Trophoblast cell (in vitro differentiated cells and primary cell): ENCODE measurements around the gene GLB1L.
A peak's percentile ranks its signal among the peaks of the same experiment; 100 is the strongest.

Experiments
- DNase-seq, 2 donors: peaks; one replicate each; pipeline ENCODE4 v3.0.0-alpha.2; 2016
- H2AFZ ChIP-seq: 2 replicates; pipeline ENCODE4 v1.6.1; 2013; ENCODE audit warnings: low read length, moderate library complexity, mild to moderate bottlenecking; ENCODE audit not compliant: insufficient read depth, poor library complexity
- H2AK5ac ChIP-seq: 2 replicates; pipeline ENCODE4 v1.6.1; 2013; ENCODE audit warnings: mild to moderate bottlenecking, low read length
- H2BK120ac ChIP-seq: 2 replicates; pipeline ENCODE4 v1.6.1; 2013; ENCODE audit warnings: low read length, mild to moderate bottlenecking, moderate library complexity; ENCODE audit not compliant: insufficient read depth, poor library complexity
- H2BK12ac ChIP-seq: 2 replicates; pipeline ENCODE4 v1.6.1; 2013; ENCODE audit warnings: mild to moderate bottlenecking, low read length, moderate library complexity
- H2BK5ac ChIP-seq: 2 replicates; pipeline ENCODE4 v1.6.1; 2013; ENCODE audit warnings: low read length, low read depth, moderate library complexity, mild to moderate bottlenecking; ENCODE audit not compliant: poor library complexity
- H3K14ac ChIP-seq: 2 replicates; pipeline ENCODE4 v1.6.1; 2013; ENCODE audit warnings: mild to moderate bottlenecking, low read length
- H3K18ac ChIP-seq: 2 replicates; pipeline ENCODE4 v1.6.1; 2013; ENCODE audit warnings: mild to moderate bottlenecking, low read length
- H3K23ac ChIP-seq: 2 replicates; pipeline ENCODE4 v1.6.1; 2013; ENCODE audit warnings: low read length
- H3K27ac ChIP-seq: 2 replicates; pipeline ENCODE4 v1.5.1; 2013; ENCODE audit warnings: low read depth, mild to moderate bottlenecking, inconsistent platforms, low read length, moderate library complexity
- H3K27me3 ChIP-seq: 2 replicates; pipeline ENCODE4 v1.6.1; 2013; ENCODE audit warnings: inconsistent platforms, mild to moderate bottlenecking, low read length, moderate library complexity; ENCODE audit not compliant: insufficient read depth
- H3K36me3 ChIP-seq, 2 experiments: 1 replicate in 1 of 2; 2 replicates in 1 of 2; pipeline ENCODE4 v1.6.1; 2013; ENCODE audit warnings: low read length in 2 of 2, mild to moderate bottlenecking in 2 of 2, moderate library complexity in 1 of 2; ENCODE audit not compliant: insufficient read depth in 2 of 2, control insufficient read depth in 1 of 2
- H3K4ac ChIP-seq: 2 replicates; pipeline ENCODE4 v1.6.1; 2013; ENCODE audit warnings: low read depth, mild to moderate bottlenecking, low read length, moderate library complexity
- H3K4me1 ChIP-seq, 2 experiments: 1 replicate in 1 of 2; 2 replicates in 1 of 2; pipeline ENCODE4 v1.6.1; 2013; ENCODE audit warnings: low read length in 2 of 2, mild to moderate bottlenecking in 2 of 2, moderate library complexity in 1 of 2; ENCODE audit not compliant: insufficient read depth in 2 of 2, control insufficient read depth in 1 of 2
- H3K4me2 ChIP-seq: 2 replicates; pipeline ENCODE4 v1.6.1; 2013; ENCODE audit warnings: inconsistent platforms, mild to moderate bottlenecking, low read length, moderate library complexity
- H3K4me3 ChIP-seq: 2 replicates; pipeline ENCODE4 v1.5.1; 2013; ENCODE audit warnings: mild to moderate bottlenecking, low read depth, low read length, inconsistent platforms
- H3K79me1 ChIP-seq: one replicate; pipeline ENCODE4 v1.6.1; 2013; ENCODE audit warnings: low read length
- H3K79me2 ChIP-seq: 2 replicates; pipeline ENCODE4 v1.6.1; 2013; ENCODE audit warnings: low read length, mild to moderate bottlenecking; ENCODE audit not compliant: control insufficient read depth, insufficient read depth, poor library complexity
- H3K9ac ChIP-seq: 2 replicates; pipeline ENCODE4 v1.6.1; 2013; ENCODE audit warnings: mild to moderate bottlenecking, low read length
- H3K9me3 ChIP-seq: 2 replicates; pipeline ENCODE4 v1.6.1; 2013; ENCODE audit warnings: low read depth, mild to moderate bottlenecking, control low read depth, inconsistent platforms, low read length; ENCODE audit not compliant: insufficient read depth
- H4K12ac ChIP-seq: 2 replicates; pipeline ENCODE4 v1.6.1; 2013; ENCODE audit warnings: low read depth, mild to moderate bottlenecking, low read length, moderate library complexity
- H4K8ac ChIP-seq: 2 replicates; pipeline ENCODE4 v1.6.1; 2013; ENCODE audit warnings: low read depth, mild to moderate bottlenecking, low read length, moderate library complexity
- H4K91ac ChIP-seq: one replicate; pipeline ENCODE4 v1.6.1; 2013; ENCODE audit warnings: low read depth, mild to moderate bottlenecking, low read length, moderate library complexity
- WGBS: extraction: QIAGEN DNeasy Blood & Tissue Kit; methylation state at CpG from one replicate; pipeline ENCODE4 v1.1.7; 2013; ENCODE audit warnings: missing lambda C conversion rate; ENCODE audit not compliant: insufficient read length, insufficient coverage; ENCODE audit errors: extremely low coverage; 5-methylcytosine and 5-hydroxymethylcytosine counted together

The GLB1L gene

DNA sequence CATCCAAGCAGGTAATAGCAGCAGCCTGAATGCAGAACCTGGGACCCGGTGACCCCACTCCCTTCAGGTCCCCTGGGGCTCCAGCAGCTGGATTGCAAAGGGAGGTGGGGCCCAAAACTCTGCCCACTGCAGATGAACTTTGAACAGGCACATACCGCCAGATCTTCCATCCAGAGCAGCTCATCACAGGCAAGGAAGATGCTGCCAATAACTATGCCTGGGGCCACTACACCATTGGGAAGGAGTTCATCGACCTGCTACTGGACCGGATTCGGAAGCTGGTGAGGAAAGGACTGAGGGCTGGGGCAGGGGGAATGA is 24.8 kb upstream of the GLB1L start:
- Histone ChIP-seq H3K4me2 (no peak overlapping the region), H3K27ac (no peak overlapping the region), H3K18ac (no peak overlapping the region), H3K79me1 (peaks cover 9% of the 10 kb centered on the region), H3K4ac (no peak overlapping the region), H3K9me3 (peaks cover 1% of the 10 kb centered on the region), H4K8ac (no peak overlapping the region), H3K27me3 (no peaks in the 10 kb centered on the region), H3K14ac (no peak overlapping the region), H2AFZ (no peak overlapping the region), H3K4me3 (no peak overlapping the region), H4K91ac (no peak overlapping the region), H2AK5ac (no peak overlapping the region), H4K12ac (no peak overlapping the region), H3K36me3 (no peaks in the 10 kb centered on the region), H3K23ac (no peak overlapping the region), H3K4me1 (peaks cover 10 to 12% of the 10 kb centered on the region in 2 experiments), H3K79me2 (peaks cover 2% of the 10 kb centered on the region), H2BK12ac (no peak overlapping the region), H2BK120ac (no peak overlapping the region), H2BK5ac (no peak overlapping the region), H3K9ac (no peak overlapping the region)
- DNase-seq: no peak
- no CpG with 5 or more reads among the region's 5 CpGs for WGBS

DNA sequence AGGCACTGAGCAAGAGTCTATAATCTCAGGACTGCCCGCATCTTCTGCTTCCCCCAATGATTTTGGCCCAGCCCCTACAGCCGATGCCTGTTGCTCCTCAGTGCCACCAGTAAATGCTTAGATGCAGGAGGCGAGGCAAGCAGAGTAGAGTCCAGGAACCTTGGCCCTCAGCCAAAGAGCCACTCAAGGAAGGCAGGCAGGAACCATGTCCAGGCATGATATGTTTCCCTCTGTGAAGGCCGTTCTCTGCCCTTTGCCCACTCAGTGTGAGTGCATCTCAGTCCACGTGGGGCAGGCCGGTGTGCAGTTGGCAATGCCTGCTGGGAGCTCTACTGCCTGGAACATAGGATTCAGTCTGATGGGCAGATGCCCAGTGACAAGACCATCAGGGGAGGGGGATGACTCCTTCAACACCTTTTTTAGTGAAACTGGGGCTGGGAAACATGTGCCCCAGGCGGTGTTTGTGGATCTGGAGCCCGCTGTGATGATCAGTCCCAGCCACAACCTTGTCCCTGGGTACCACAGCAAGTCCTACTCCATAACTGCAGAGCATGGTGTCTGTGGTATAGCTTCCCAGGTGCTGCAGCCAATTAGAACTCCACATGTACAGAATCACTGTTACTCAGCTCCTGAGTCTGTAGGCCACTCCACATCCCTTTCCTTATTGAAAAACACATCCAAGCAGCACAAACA is 24.3 kb upstream of the GLB1L start:
- Histone ChIP-seq H2AFZ (no peak overlapping the region), H3K79me1 (peaks cover 9% of the 10 kb centered on the region), H2BK12ac (no peak overlapping the region), H4K91ac (no peak overlapping the region), H3K4me2 (no peak overlapping the region), H3K4me1 (peaks cover 8 to 11% of the 10 kb centered on the region in 2 experiments), H3K18ac (no peak overlapping the region), H2BK120ac (no peak overlapping the region), H2AK5ac (no peak overlapping the region), H3K23ac (no peak overlapping the region), H3K27me3 (no peaks in the 10 kb centered on the region), H3K9ac (no peak overlapping the region), H3K14ac (no peak overlapping the region), H3K27ac (no peak overlapping the region), H3K79me2 (peaks cover 2% of the 10 kb centered on the region), H3K4me3 (peak overlapping the region; percentile 20), H4K12ac (no peak overlapping the region), H3K36me3 (no peaks in the 10 kb centered on the region), H3K9me3 (peaks cover 1% of the 10 kb centered on the region), H4K8ac (no peak overlapping the region), H2BK5ac (no peak overlapping the region), H3K4ac (no peak overlapping the region)
- peak in 1 of 2 donors; percentile 31 for DNase-seq
- WGBS: no CpG with 5 or more reads among the region's 8 CpGs

DNA sequence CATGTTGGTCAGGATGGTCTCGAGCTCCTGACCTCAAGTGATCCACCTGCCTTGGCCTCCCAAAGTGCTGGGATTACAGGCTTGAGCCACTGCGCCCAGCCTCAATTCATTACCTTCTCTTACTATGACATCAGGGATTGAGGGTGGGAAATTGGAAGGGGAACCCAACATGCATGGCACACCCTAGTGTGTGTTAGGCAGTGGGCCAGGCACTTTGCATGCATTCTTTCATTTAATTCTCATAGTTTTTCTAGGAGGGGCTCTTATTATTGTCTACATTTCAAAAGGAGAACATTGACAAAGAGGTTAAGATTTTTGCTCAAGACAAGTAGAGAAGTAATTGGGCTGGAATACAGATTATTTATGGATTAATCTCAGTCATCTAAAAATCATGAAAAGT is 23.1 kb upstream of the GLB1L start:
- WGBS: no CpG with 5 or more reads among the region's 2 CpGs
- Histone ChIP-seq H4K8ac (no peak overlapping the region), H3K4ac (no peak overlapping the region), H2BK120ac (no peak overlapping the region), H3K9me3 (peaks cover 1% of the 10 kb centered on the region), H4K91ac (no peak overlapping the region), H3K27ac (no peak overlapping the region), H2BK5ac (no peak overlapping the region), H3K79me1 (no peaks in the 10 kb centered on the region), H2BK12ac (no peak overlapping the region), H3K9ac (no peak overlapping the region), H4K12ac (no peak overlapping the region), H3K4me1 (peaks cover 0 to 2% of the 10 kb centered on the region in 2 experiments), H2AK5ac (no peak overlapping the region), H3K36me3 (no peaks in the 10 kb centered on the region), H3K79me2 (no peaks in the 10 kb centered on the region), H3K4me3 (no peak overlapping the region), H3K23ac (no peak overlapping the region), H3K27me3 (no peaks in the 10 kb centered on the region), H3K18ac (no peak overlapping the region), H3K4me2 (no peak overlapping the region), H2AFZ (no peak overlapping the region), H3K14ac (no peak overlapping the region)
- no peak for DNase-seq

DNA sequence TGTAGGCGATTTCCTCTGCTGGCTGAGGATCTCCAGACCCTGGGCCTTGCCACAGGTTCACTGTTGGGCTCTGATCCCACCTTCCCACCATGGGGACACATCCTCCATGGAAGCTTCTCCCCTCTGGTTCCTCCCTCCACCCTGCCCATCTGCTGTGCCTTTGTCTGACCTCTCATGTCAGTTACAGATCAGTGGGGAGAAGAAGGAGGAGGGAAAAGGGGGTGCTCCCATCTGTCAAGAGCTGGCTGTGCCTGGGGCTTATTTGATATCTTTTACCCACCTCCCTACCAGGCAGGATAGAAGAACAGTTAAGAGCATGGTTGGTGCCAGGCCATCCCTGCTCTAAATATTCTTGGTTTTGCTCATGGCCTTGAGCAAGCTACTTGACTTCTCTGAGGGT is 21.6 kb upstream of the GLB1L start:
- no peaks in the 10 kb centered on the region for H3K36me3 ChIP-seq
- no peak for DNase-seq
- no peak overlapping the region for H3K4ac ChIP-seq
- no peak overlapping the region for H4K91ac ChIP-seq
- no peaks in the 10 kb centered on the region for H3K27me3 ChIP-seq
- H2BK120ac ChIP-seq: no peak overlapping the region
- H3K4me3 ChIP-seq: no peak overlapping the region
- no peaks in the 10 kb centered on the region for H3K4me1 ChIP-seq
- no peak overlapping the region for H3K23ac ChIP-seq
- no peaks in the 10 kb centered on the region for H3K79me2 ChIP-seq
- peaks cover 1% of the 10 kb centered on the region for H3K9me3 ChIP-seq
- no peak overlapping the region for H3K27ac ChIP-seq
- WGBS: no CpG with 5 or more reads among the region's 1 CpG
- no peak overlapping the region for H2AK5ac ChIP-seq
- no peak overlapping the region for H3K9ac ChIP-seq
- H3K4me2 ChIP-seq: no peak overlapping the region
- H4K12ac ChIP-seq: no peak overlapping the region
- H3K18ac ChIP-seq: no peak overlapping the region
- no peak overlapping the region for H2BK12ac ChIP-seq
- H3K14ac ChIP-seq: no peak overlapping the region
- no peak overlapping the region for H2BK5ac ChIP-seq
- H2AFZ ChIP-seq: no peak overlapping the region
- H4K8ac ChIP-seq: no peak overlapping the region
- H3K79me1 ChIP-seq: no peaks in the 10 kb centered on the region
